Forelimb muscle (tissue), 1 donor: ENCODE data around the gene FZR1. TPM values are rescaled to one million over a fixed set of nuclear protein-coding genes. Genes with fewer than 3 reads are reported as not detected.
"Not testable (repeated sequence)": the region's sequence is repeated elsewhere in the genome, so short reads cannot be mapped to it uniquely, and the experiment has no call there.

Source experiments
- DNase-seq: peaks from one replicate; pipeline ENCODE4 v3.0.0-alpha.2; 2013; ENCODE audit warnings: low read depth
- polyA plus RNA-seq: library from polyadenylated mRNA; unstranded; fragments of 120-200 nt; gene quantifications from one replicate; pipeline ENCODE4 v1.2.1, GENCODE V29; 2013; ENCODE audit not compliant: insufficient read length

Gene FZR1
- polyA plus RNA-seq, 1 donor = 26.9 TPM

DNA sequence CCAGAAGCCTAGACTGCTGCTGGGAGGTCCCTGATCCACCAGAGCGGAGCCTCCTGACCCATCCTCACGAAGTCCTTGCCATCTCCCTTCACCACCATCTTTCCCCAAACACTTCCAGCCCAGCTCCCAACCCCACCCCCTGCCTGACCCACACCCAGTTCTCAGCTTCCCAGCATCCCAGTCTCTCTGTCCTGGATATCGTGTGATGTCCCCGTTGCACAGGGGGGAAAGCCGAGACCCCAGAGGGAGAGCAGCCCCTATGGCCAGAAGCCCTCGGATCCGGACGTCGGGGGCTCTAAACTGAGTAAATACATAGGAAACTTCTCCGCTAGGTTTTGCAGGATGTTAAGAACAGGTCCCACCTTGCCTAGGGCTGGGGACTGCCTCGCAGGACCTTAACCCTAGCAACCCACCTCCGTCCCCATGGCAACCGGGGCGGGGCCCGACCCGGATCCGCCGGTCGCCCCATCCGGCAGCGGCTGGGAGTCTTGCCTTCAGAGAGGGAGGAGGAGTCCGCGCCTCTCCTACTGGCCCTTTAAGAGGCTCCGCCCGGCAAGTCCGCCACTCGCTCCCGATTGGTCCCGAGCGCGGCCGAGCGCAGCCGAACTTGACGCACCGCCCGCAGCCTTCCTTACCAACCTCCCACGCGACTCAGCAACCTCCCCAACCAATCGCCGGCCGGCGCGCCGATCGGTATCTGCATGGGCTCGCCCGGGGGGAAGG is 66.2 kb downstream of the FZR1 start:
- DNase-seq = peak; percentile 97

DNA sequence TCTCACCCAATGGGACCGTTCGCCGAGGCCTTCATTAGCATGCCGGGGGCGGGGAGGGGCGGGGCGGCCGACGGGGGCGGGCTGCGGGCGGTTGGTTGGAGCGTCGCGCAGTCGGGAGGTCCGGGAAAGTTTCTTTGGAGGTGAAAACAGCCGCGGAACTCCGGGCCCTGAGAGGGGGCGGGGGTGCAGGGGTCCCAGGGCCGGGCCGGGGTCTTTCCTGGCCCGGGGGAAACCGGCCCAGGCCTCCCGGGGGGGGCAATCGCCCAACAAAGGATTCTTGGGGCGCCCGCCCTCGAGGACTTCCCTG is 66.7 kb downstream of the FZR1 start, which contains the start of gene HMG20B:
Gene HMG20B, plus strand, starts transcription at position 90 of the 307 bp plus-strand sequence. CDS start 366 bp downstream, outside the sequence.
- no peak for DNase-seq

DNA sequence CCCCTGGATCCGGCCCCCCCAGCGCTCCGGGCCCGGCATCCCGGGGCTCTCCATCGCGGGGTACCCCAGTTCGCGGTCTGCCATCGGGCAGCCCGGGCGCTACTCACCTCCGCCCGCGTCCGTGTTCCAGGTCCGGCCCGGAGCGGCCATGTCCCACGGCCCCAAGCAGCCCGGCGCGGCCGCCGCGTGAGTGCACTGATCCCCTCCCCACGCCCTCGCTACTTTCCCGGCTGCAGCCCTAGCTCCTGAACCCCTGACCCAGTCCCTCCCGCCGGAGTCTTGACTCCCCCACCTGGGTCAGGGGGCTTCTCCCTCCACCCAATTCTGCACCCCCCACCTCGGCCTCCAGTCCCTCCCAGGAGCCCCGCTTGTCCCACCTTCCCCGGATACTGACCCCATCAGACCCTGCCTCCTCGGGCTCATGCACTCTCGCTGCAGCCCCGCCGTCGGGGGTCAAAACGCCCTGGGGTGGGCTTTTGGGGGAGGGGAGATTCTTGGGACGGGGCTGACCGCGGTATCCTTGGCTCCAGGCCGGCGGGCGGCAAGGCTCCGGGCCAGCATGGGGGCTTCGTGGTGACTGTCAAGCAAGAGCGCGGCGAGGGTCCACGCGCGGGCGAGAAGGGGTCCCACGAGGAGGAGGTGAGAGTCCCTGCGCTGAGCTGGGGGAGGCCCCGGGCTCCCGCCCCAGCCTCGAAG is 67.2 kb downstream of the FZR1 start:
- DNase-seq = no peak

DNA sequence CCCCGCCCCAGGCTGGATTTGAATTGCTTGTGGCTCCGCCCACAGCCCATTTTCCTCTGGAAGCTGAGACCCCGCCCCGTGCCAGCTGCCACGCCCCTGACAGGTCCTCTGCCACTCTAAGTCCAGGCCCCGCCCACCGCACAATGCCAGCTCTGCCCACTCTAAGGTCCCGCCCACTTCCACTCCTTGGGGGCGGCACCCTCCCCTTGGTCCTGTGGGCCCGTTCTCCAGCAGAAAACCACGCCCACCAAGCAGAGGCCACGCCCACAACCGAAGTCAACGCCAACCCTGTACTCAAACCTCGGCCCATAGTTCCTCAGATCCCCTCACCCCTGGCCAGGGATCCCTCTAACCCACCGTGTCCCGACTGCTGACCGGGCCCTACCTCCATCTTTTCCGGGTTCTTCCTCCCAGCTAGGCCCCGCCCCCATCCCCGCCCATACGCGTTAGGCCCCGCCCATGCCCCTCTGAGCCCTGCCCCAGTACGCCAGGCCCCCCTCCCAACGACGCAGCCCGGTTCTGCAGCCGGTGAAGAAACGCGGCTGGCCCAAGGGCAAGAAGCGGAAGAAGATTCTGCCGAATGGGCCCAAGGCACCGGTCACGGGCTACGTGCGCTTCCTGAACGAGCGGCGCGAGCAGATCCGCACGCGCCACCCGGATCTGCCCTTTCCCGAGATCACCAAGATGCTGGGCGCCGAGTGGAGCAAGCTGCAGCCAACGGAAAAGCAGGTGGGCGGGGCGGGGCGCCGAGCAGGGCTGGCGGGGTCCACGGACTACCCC is 67.9 kb downstream of the FZR1 start:
- no peak for DNase-seq

DNA sequence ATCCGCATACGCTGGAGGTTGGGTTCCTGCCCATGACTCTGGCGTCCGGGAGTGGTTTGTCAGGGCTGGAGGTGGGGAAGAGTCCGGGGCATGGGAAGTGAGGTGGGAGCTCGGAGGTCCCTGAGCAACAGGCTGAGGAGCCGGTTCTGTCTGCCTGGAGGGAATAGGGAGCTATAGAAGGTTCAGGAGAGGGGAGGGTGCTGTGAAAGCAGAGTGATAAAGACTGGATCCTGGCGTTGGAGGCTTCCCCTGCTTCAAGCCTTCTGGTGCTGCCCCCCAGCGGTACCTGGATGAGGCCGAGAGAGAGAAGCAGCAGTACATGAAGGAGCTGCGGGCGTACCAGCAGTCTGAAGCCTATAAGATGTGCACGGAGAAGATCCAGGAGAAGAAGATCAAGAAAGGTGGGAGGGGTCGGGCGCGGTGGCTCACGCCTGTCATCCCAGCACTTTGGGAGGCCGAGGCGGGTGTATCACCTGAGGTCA is 69.2 kb downstream of the FZR1 start:
- DNase-seq = no peak

DNA sequence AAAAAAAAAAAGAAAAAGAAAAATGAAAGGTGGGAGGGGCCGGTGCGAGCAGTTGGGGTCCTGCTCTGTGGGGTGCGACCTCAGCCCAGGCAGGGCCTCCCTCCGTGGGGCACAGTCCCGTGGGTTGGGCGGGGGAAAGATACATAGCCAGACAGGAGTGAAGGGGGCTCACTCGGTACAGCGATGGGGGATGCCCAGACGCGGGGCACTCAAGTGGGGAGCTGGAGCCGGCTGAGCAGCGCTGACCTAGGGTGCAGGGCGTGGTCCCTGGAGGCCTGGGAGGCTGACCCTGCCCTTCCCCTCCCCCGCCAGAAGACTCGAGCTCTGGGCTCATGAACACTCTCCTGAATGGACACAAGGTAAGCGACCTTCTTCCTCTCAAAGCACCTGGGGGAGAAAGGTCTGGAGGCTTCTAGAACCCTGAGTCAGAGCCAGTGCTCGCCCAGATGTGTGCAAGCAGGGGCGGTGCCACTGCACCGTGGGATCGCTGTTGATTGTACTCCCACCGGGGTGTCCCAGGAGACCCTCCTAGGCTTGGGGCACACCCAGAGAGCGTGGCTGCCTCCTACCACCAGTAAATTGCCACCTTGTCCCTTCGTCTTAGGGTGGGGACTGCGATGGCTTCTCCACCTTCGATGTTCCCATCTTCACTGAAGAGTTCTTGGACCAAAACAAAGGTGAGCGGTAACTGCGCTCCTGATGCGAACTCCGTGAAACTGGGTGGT is 70.0 kb downstream of the FZR1 start:
- DNase-seq = no peak

DNA sequence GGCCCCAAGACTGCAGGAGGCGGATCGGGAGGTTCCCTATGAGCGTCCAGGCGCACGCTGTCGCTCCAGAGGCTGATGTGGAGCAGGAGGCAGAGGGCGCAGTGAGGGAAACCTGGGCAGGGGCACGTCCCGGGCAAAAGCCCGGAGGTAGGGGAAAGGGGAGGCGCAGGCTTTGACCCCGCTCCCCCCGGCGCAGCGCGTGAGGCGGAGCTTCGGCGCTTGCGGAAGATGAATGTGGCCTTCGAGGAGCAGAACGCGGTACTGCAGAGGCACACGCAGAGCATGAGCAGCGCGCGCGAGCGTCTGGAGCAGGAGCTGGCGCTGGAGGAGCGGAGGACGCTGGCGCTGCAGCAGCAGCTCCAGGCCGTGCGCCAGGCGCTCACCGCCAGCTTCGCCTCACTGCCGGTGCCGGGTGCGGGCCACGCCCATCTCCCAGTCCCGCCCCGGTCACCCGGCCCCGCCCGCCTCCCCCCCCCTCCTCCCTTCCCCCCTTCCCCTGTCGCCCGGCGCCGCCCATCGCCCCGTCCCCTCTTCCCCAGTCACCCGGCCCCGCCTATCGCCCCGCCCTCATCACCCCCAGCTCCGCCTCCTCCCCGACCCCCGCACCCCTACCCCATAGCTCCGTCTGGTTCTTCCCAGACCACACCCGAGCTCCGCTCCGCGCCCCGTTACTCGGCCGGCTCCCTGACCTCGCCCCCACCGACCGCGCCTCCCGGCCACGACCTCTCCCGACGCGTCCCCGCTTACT is 70.8 kb downstream of the FZR1 start:
- no peak for DNase-seq

DNA sequence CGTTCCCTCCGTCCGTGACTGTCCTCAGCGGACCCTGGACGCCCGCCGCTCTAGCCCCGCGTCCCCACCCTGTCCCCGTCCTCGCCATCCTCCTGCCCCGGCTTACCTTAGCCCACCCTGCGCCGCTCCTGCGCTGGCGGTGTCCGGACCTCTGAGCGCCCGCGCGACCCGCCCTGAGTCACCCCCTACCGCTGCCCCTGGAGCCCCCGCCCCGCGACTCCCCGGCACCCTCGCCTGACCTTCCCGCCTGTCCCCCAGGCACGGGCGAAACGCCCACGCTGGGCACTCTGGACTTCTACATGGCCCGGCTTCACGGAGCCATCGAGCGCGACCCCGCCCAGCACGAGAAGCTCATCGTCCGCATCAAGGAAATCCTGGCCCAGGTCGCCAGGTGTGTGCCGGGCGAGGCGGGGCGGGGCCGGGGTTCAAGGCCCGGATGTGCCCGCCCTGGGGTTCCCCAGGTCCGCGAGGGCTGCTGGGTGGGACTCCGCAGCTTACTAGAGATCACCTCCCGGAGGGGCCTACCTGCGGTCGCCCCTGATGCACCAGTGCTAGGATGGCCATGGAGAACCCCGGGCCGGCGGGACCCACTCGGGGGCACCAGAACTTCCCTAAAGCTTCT is 71.7 kb downstream of the FZR1 start:
- DNase-seq = no peak

DNA sequence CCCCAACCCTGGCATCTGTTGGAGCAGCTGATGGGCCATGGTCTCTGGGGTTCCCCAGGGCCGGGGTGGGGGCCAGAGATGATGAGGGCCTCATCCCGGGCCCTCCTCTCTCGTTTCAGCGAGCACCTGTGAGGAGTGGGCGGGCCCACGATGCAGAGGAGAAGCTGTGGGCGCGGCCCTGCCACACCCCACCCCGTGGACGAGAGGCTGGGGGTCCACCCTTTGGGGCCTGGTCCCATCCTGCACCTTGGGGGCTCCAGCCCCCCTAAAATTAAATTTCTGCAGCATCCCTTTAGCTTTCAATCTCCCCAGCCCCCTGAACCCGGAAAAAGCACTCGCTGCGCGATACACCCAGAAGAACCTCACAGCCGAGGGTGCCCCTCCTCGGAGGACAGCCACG is 72.3 kb downstream of the FZR1 start:
- no peak for DNase-seq

DNA sequence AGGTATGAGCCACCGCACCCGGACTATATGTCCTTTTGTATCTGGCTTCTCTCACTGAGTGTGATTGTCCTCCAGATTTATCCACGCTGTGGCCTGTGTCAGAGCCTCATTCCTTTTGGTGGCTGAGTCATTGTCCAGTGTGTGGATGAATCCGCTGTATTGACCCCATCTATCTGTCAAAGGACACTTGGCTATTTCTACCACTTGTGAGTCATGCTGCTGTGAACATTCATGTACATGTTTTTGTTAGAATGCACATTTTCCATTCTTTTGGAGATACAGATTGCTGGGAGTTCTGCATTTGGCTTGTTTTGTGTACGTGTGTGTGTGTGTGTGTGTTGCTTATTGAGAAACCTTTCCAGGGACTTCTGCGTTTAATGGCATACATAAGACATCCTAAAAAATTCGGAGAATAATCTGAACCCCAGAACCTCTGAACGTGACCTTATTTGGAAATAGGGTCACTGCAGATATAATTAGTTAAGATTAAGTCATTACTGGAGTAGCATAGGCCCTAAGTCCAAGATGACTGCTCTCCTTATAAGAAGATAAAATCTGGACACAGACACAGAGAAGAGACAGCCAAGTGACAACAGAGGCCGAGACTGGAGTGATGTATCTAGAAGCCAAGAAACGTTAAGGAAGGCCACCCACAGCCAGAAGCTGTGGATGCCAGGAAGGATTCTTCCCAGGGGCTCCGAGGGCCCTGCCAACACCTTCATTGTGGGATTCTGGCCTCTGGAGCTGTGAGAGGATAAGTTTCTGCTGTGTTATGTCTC is 74.2 kb downstream of the FZR1 start:
- DNase-seq = peak; percentile 34

DNA sequence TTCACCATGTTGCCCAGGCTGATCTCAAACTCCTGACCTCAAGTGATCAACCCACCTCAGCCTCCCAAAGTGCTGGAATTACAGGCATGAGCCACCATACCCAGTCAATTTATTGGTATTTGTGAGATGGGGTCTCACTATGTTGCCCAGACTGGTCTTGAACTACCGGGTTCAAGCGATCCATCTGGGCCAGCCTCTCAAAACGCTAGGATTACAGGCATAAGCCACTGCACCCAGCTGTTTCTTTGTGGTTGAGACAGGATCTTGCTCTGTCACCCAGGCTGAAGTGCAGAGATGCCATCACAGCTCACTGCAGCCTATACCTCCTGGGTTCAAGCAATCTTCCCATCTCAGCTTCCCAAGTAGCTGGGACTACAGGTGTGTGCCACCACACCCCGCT is 75.7 kb downstream of the FZR1 start:
- not testable (repeated sequence) for DNase-seq

DNA sequence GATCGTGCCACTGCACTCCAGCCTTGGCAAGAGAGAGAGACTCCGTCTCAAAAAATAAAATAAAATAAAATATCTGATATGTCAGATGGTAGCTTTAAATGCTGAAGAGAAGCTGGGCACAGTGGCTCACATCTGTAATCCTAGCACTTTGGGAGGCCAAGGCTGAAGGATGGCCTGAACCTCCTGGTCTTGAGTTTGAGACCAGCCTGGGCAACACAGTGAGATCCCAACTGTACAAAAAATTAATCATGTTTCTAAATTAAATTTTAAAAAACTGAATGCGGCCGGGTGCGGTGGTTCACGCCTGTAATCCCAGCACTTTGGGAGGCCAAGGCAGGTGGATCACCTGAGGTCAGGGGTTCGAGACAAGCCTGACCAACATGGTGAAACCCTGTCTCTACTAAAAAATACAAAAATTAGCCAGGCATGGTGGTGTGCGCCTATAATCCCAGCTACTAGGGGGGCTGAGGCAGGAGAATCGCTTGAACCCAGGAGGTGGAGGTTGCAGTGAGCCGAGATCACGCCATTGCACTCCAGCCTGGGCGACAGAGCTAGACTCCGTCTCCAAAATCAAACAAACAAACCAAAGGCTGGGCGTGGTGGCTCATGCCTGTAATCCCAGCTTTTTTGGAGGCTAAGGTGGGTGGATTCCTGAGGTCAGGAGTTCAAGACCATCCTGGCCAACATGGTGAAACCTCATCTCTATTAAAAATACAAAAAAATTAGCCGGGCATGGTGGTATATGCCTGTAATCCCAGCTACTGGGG is 78.1 kb downstream of the FZR1 start:
- not testable (repeated sequence) for DNase-seq

DNA sequence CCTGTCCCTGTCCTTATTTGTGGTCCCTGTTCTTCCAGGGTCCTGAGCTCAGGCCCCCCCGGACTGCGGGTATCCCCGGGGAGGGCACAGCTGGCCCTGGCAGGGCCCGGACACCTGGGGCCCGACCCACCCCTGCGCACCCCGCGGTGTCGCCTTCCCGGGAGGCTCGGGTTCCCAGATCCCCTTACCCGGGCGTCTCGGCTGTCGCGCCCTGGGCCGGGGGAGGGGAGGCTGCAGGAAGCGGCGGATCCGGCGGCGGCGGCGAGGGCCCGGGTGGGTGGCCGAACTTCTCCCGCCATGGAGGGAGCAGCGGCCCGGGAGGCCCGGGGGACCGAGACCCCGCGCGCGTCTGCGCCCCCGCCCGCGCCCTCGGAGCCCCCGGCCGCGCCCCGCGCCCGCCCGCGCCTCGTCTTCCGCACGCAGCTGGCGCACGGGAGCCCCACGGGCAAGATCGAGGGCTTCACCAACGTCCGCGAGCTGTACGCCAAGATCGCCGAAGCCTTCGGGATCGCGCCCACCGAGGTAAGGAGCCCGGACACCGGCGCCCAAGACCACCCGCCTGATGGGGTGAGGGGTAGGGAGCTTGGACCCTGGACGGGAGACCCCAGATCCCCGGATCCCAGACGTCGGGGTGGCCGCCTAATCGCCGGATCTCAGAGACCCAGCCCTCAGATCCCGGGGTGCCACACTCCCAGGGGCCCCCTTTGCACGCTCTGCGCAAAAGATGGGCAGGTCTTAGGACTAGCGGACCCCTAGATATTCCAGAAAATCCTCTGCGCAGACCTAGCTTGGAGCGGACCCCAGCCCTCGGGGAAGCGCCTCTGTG is 79.4 kb downstream of the FZR1 start, which contains the start of gene GIPC3:
Gene GIPC3, plus strand, starts transcription at position 178 of the 826 bp plus-strand sequence. Its CDS starts 120 bp downstream, at position 298.
- no peak for DNase-seq

DNA sequence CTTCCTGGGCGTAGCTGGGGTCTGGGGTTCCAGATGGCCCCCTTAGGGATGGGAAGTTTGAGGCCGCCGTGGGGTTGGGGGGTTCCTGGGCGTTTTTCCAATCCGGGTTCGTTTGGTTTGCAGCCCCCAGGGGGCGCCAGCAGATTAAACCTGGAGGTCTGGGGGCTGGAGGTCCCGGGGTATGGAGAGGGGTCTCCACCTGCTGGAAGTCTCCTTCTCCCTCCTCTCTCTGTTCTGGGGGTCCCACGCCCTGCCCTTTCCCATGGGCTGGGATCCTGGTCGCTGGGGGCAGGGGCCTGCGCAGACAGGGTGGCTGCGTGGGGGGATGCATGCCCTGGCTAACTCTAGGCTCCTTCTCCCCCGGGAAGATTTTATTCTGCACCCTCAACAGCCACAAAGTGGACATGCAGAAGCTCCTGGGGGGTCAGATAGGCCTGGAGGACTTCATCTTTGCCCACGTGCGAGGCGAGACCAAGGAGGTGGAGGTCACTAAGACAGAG is 80.1 kb downstream of the FZR1 start:
- DNase-seq = no peak

DNA sequence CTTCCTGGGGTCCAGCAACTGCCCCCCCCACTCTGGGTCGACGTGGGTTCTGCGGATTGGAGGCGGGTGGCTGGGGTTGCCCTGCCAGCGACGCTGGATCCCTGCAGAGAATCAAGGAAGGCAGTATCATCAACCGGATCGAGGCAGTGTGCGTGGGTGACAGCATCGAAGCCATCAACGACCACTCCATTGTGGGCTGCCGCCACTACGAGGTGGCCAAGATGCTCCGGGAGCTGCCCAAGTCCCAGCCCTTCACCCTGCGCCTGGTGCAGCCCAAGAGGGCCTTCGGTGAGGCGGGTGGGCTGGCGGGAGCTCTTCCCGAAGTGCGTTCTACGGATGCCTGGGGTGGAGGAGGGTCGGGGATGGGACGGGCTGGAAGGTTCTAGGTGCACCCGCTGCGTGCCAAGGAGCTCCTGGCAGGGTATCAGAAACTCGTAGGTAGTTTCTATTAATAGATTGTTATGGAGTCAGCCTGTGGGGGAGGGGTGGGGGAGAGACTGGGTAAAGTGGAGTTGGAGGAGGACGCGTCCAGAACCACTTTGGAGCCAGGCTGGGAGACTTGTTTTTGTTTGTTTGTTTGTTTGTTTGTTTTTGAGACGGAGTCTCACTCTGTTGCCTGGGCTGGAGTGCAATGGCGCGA is 80.7 kb downstream of the FZR1 start:
- DNase-seq = no peak
